SK-N-SH treated with all-trans-retinoic acid at 6 μM for 48 hours (cell line): ENCODE results near the gene ANLN.
"Not testable (repeated sequence)": the region's sequence is repeated elsewhere in the genome, so short reads cannot be mapped to it uniquely, and the experiment has no call there.

Experiments used
- ATAC-seq: fragments of 200-7000 bp; cut with Tn5 transposase; 3 replicates; pipeline ENCODE4 v1.9.1; 2020; ENCODE audit warnings: mild to moderate bottlenecking, moderate library complexity
- ARNTL ChIP-seq: fragments of 450-650 bp; formaldehyde crosslinking; IDR thresholded peaks from 2 replicates; pipeline ENCODE4 v1.5.0; 2020; ENCODE audit warnings: low read depth, mild to moderate bottlenecking, moderate library complexity, borderline replicate concordance
- BACH2 ChIP-seq: fragments of 250-450 bp; sonication (Bioruptor Pico); IDR thresholded peaks from 2 replicates; pipeline ENCODE4 v1.9.0; 2021; ENCODE audit warnings: mild to moderate bottlenecking, borderline replicate concordance
- CREB5 ChIP-seq: fragments of 250-450 bp; sonication (Bioruptor Pico); IDR thresholded peaks from 2 replicates; pipeline ENCODE4 v1.5.1; 2020; ENCODE audit warnings: low read depth, mild to moderate bottlenecking, moderate library complexity
- CSDC2 ChIP-seq: fragments of 250-450 bp; sonication (Bioruptor Pico); IDR thresholded peaks from 2 replicates; pipeline ENCODE4 v1.5.0; 2020; ENCODE audit warnings: mild to moderate bottlenecking, moderate library complexity
- ESRRG ChIP-seq: fragments of 250-450 bp; sonication (Bioruptor Pico); IDR thresholded peaks from 2 replicates; pipeline ENCODE4 v1.6.1; 2021; ENCODE audit warnings: mild to moderate bottlenecking
- GLIS3 ChIP-seq: fragments of 250-450 bp; sonication (Bioruptor Pico); IDR thresholded peaks from 2 replicates; pipeline ENCODE4 v1.5.0; 2020; ENCODE audit warnings: mild to moderate bottlenecking, moderate library complexity
- ISL1 ChIP-seq: fragments of 250-450 bp; sonication (Bioruptor Pico); IDR thresholded peaks from 2 replicates; pipeline ENCODE4 v2.1.2; 2022; ENCODE audit warnings: mild to moderate bottlenecking, moderate library complexity
- OSR1 ChIP-seq: fragments of 250-450 bp; sonication (Bioruptor Pico); IDR thresholded peaks from 2 replicates; pipeline ENCODE4 v1.8.0; 2022; ENCODE audit warnings: moderate library complexity, mild to moderate bottlenecking, inconsistent platforms
- PPARA ChIP-seq: fragments of 250-450 bp; sonication (Bioruptor Pico); IDR thresholded peaks from 2 replicates; pipeline ENCODE4 v1.5.0; 2020; ENCODE audit warnings: mild to moderate bottlenecking, borderline replicate concordance
- RARB ChIP-seq: fragments of 250-450 bp; sonication (Bioruptor Pico); IDR thresholded peaks from 2 replicates; pipeline ENCODE4 v1.8.0; 2021; ENCODE audit warnings: mild to moderate bottlenecking, moderate library complexity
- SNAI2 ChIP-seq: fragments of 250-450 bp; sonication (Bioruptor Pico); IDR thresholded peaks from 2 replicates; pipeline ENCODE4 v1.5.0; 2020; ENCODE audit warnings: mild to moderate bottlenecking, moderate library complexity
- TCF4 ChIP-seq: fragments of 250-450 bp; sonication (Bioruptor Pico); IDR thresholded peaks from 2 replicates; pipeline ENCODE4 v1.8.0; 2021; ENCODE audit warnings: mild to moderate bottlenecking, moderate library complexity, borderline replicate concordance
- TOX ChIP-seq: fragments of 250-450 bp; sonication (Bioruptor Pico); IDR thresholded peaks from 2 replicates; pipeline ENCODE4 v1.8.0; 2021; ENCODE audit warnings: mild to moderate bottlenecking, moderate library complexity, borderline replicate concordance
- TSHZ2 ChIP-seq: fragments of 250-450 bp; sonication (Bioruptor Pico); IDR thresholded peaks from 2 replicates; pipeline ENCODE4 v1.5.0; 2020; ENCODE audit warnings: mild to moderate bottlenecking, moderate library complexity
- ZC3H10 ChIP-seq: fragments of 250-450 bp; sonication (Bioruptor Pico); IDR thresholded peaks from 2 replicates; pipeline ENCODE4 v1.5.1; 2021; ENCODE audit warnings: mild to moderate bottlenecking, moderate library complexity
- ZFP3 ChIP-seq: fragments of 250-450 bp; sonication (Bioruptor Pico); IDR thresholded peaks from 2 replicates; pipeline ENCODE4 v1.5.0; 2020; ENCODE audit warnings: mild to moderate bottlenecking, moderate library complexity
- ZFP30 ChIP-seq: fragments of 450-650 bp; formaldehyde crosslinking; IDR thresholded peaks from 2 replicates; pipeline ENCODE4 v1.5.0; 2022; ENCODE audit warnings: mild to moderate bottlenecking, moderate library complexity
- ZNF70 ChIP-seq: fragments of 450-650 bp; formaldehyde crosslinking; IDR thresholded peaks from 2 replicates; pipeline ENCODE4 v1.5.0; 2020; ENCODE audit warnings: mild to moderate bottlenecking, moderate library complexity
- ZNF8 ChIP-seq: fragments of 450-650 bp; formaldehyde crosslinking; IDR thresholded peaks from 2 replicates; pipeline ENCODE4 v1.5.0; 2020; ENCODE audit warnings: mild to moderate bottlenecking, moderate library complexity
- TF ChIP-seq, protein P1 (sequence below): fragments of 250-450 bp; sonication (Bioruptor Pico); IDR thresholded peaks from 2 replicates; pipeline ENCODE4 v1.5.1; 2021; ENCODE audit warnings: mild to moderate bottlenecking, moderate library complexity
- TF ChIP-seq, protein P2 (sequence below): fragments of 250-450 bp; sonication (Bioruptor Pico); IDR thresholded peaks from 2 replicates; pipeline ENCODE4 v1.8.0; 2020; ENCODE audit warnings: mild to moderate bottlenecking, moderate library complexity, borderline replicate concordance
- TF ChIP-seq, protein P3 (sequence below): fragments of 250-450 bp; sonication (Bioruptor Pico); IDR thresholded peaks from 2 replicates; pipeline ENCODE4 v1.8.0; 2021; ENCODE audit warnings: low read depth, mild to moderate bottlenecking, moderate library complexity, borderline replicate concordance

The ANLN gene

GRCh38 chr7:36462551-36463137 is 73.0 kb downstream of the ANLN start:
- no peak for ATAC-seq
- no peak for TF ChIP-seq ZC3H10 (CRISPR knock-in tag)
- no peak for TF ChIP-seq PPARA (CRISPR knock-in tag)
- no peak for TF ChIP-seq ZNF70
- no peak for TF ChIP-seq CREB5 (CRISPR knock-in tag)
- no peak for TF ChIP-seq CSDC2 (CRISPR knock-in tag)
- no peak for TF ChIP-seq GLIS3 (CRISPR knock-in tag)
- TF ChIP-seq ARNTL, result no peak
- TF ChIP-seq ISL1 (CRISPR knock-in tag), result no peak
- TF ChIP-seq TSHZ2, result no peak
- TF ChIP-seq, protein P1, sequence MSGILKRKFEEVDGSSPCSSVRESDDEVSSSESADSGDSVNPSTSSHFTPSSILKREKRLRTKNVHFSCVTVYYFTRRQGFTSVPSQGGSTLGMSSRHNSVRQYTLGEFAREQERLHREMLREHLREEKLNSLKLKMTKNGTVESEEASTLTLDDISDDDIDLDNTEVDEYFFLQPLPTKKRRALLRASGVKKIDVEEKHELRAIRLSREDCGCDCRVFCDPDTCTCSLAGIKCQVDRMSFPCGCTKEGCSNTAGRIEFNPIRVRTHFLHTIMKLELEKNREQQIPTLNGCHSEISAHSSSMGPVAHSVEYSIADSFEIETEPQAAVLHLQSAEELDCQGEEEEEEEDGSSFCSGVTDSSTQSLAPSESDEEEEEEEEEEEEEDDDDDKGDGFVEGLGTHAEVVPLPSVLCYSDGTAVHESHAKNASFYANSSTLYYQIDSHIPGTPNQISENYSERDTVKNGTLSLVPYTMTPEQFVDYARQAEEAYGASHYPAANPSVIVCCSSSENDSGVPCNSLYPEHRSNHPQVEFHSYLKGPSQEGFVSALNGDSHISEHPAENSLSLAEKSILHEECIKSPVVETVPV (CRISPR knock-in tag), result no peak
- no peak for TF ChIP-seq ESRRG (CRISPR knock-in tag)
- TF ChIP-seq, protein P2, sequence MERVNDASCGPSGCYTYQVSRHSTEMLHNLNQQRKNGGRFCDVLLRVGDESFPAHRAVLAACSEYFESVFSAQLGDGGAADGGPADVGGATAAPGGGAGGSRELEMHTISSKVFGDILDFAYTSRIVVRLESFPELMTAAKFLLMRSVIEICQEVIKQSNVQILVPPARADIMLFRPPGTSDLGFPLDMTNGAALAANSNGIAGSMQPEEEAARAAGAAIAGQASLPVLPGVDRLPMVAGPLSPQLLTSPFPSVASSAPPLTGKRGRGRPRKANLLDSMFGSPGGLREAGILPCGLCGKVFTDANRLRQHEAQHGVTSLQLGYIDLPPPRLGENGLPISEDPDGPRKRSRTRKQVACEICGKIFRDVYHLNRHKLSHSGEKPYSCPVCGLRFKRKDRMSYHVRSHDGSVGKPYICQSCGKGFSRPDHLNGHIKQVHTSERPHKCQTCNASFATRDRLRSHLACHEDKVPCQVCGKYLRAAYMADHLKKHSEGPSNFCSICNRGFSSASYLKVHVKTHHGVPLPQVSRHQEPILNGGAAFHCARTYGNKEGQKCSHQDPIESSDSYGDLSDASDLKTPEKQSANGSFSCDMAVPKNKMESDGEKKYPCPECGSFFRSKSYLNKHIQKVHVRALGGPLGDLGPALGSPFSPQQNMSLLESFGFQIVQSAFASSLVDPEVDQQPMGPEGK (CRISPR knock-in tag), result no peak
- TF ChIP-seq ZFP3 (CRISPR knock-in tag), result no peak
- no peak for TF ChIP-seq ZFP30
- no peak for TF ChIP-seq TOX (CRISPR knock-in tag)

GRCh38 chr7:36464271-36464670 is 74.6 kb downstream of the ANLN start:
- ATAC-seq, result no peak
- no peak for TF ChIP-seq ZNF8 (CRISPR knock-in tag)
- no peak for TF ChIP-seq CREB5 (CRISPR knock-in tag)
- TF ChIP-seq SNAI2 (CRISPR knock-in tag), result no peak
- TF ChIP-seq ZNF70, result no peak
- no peak for TF ChIP-seq ZFP30
- no peak for TF ChIP-seq GLIS3 (CRISPR knock-in tag)
- TF ChIP-seq ESRRG (CRISPR knock-in tag), result no peak
- no peak for TF ChIP-seq OSR1 (CRISPR knock-in tag)
- no peak for TF ChIP-seq ISL1 (CRISPR knock-in tag)

GRCh38 chr7:36466001-36466400 is 76.3 kb downstream of the ANLN start:
- not testable (repeated sequence) for ATAC-seq

DNA sequence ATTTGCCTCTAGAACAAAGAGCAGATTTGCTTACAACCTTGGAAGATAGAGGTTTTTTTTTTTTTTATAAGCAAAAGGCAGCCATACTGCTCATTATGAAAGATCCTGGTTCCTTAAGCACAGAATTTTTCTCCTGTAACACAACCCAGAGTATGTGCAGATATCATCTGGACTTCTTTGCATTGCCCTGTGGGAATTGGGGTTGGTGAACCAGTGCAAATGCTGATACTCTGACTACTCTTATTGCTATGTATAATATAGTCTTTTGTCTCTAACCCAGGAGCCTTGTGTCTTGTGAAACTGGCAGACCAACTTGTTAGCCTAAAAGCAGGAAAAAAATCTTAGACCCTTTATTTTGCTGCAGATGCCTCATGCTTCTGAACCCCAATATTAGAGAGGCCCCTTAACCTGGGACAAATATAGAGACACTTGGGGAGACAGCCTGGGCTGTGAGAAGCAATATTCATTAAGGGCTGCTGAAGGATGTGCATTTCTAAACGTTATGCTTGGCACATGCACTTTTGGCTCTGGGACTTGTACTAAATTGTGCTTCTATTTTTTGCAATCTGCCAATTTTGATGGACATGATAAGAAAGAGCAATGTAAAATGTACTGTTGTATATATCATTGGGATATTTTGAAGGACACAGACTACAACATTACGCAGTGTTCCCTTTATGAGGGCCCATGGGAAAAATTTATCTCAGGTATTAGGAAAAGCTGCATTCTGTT is 78.9 kb downstream of the ANLN start:
- ATAC-seq, result peak; percentile 47
- TF ChIP-seq RARB (CRISPR knock-in tag) (no peak), ARNTL (no peak), TOX (CRISPR knock-in tag) (no peak), TCF4 (CRISPR knock-in tag) (no peak), ZNF70 (no peak), GLIS3 (CRISPR knock-in tag) (no peak), BACH2 (no peak), CSDC2 (CRISPR knock-in tag) (no peak), ZFP30 (no peak)
- TF ChIP-seq, protein P2 (CRISPR knock-in tag), result no peak
- TF ChIP-seq, protein P3, sequence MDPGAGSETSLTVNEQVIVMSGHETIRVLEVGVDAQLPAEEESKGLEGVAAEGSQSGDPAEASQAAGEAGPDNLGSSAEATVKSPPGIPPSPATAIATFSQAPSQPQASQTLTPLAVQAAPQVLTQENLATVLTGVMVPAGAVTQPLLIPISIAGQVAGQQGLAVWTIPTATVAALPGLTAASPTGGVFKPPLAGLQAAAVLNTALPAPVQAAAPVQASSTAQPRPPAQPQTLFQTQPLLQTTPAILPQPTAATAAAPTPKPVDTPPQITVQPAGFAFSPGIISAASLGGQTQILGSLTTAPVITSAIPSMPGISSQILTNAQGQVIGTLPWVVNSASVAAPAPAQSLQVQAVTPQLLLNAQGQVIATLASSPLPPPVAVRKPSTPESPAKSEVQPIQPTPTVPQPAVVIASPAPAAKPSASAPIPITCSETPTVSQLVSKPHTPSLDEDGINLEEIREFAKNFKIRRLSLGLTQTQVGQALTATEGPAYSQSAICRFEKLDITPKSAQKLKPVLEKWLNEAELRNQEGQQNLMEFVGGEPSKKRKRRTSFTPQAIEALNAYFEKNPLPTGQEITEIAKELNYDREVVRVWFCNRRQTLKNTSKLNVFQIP (CRISPR knock-in tag), result no peak
